HG03159 (cell line): ENCODE data around the gene SLC35E2B.
"Not testable (repeated sequence)": the region's sequence is repeated elsewhere in the genome, so short reads cannot be mapped to it uniquely, and the experiment has no call there.

Experiments
- ATAC-seq: cut with Tn5 transposase; IDR thresholded peaks from one replicate; pipeline ENCODE4 v1.9.1; 2021; ENCODE audit warnings: mild to moderate bottlenecking, moderate library complexity; ENCODE audit not compliant: unreplicated experiment

SLC35E2B gene

DNA sequence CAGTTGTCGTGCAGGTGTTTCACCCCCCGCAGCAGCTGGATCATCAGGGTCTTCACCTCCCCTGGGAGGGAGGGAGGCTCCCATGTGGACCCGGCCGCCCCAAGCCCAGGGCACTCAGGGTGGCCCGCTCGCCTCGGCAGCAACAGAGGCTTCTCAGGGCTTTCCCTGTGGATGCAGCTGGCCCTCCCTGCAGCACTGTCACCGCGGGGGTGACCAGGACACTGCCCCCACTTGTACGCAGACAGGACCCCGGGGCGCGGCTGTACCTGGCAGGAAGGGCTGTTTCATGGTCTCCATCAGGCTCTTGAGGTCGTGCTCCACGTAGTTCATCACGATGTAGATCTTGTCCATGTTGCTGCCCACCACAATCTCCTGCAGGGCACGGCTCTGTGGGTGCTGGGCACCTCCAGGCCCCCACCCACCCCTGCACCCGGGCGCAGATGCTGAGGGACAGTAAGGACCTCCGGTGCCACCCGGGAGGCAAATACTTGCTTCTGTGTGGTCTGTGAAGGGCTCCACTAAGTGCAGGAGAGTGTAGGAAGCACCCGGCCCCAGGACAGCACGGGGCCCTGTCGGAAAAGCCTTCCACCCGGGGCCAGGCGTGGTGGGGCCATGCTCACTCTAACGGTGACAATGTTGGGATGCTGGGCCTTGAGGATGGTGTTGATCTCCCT lies 11.8 kb upstream of the SLC35E2B start:
- ATAC-seq, result not testable (repeated sequence)

- no peak for ATAC-seq
These were observed 11.2 kb upstream of the SLC35E2B start for GRCh38 chr1:1703796-1704195.

DNA sequence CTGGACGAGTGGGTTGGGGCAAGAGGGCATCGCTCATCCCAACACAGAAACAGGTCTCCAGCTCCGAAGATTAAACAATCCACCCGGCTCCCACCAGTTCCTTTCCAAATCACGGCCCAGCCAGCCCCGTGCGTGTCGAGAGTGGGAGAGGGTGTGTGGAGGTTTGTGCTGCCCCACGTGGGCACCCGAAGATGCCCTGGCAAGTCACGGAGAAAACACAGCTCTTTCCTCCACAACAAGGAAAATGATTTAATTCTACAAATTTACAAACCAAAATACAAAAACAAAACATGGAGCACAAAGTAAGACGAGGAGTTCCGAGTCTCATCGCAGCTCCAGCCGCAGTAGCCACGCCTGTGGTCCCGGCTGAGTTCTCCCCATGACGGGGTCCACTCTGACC lies 9.9 kb upstream of the SLC35E2B start:
- ATAC-seq, result not testable (repeated sequence)

GRCh38 chr1:1700557-1700956 lies 8.0 kb upstream of the SLC35E2B start:
- ATAC-seq, result not testable (repeated sequence)

DNA sequence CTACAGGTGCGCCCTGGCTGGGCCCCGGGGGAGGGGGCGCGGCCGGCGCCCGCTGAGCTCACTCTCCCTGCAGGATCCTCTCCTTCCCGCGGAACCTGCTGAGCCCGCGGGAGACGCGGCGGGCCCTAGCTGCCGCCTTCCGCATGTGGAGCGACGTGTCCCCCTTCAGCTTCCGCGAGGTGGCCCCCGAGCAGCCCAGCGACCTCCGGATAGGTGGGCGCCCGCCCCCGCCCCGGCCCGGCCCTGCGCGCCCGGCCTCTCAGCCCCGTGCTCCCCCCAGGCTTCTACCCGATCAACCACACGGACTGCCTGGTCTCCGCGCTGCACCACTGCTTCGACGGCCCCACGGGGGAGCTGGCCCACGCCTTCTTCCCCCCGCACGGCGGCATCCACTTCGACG lies 7.5 kb upstream of the SLC35E2B start:
- not testable (repeated sequence) for ATAC-seq

DNA sequence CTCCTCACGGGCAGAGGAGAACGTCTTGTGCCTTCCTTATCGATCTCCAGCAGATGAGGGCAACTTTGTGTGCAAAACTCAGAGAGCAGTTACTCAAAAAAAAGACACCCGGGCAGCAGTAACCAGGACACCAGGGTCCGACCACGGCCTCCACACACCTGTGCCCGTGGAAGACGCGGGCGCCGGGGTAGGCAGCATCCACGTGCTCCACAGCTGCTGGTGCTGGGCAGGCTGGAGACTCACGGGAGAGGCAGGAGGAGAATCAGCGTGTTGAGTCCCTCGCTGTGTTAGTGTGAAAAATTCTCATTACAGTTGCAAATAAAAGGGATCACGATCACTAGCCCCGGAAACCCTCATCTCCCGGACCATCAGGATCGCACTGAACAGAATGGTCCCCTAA lies 6.5 kb upstream of the SLC35E2B start:
- ATAC-seq, result not testable (repeated sequence)

DNA sequence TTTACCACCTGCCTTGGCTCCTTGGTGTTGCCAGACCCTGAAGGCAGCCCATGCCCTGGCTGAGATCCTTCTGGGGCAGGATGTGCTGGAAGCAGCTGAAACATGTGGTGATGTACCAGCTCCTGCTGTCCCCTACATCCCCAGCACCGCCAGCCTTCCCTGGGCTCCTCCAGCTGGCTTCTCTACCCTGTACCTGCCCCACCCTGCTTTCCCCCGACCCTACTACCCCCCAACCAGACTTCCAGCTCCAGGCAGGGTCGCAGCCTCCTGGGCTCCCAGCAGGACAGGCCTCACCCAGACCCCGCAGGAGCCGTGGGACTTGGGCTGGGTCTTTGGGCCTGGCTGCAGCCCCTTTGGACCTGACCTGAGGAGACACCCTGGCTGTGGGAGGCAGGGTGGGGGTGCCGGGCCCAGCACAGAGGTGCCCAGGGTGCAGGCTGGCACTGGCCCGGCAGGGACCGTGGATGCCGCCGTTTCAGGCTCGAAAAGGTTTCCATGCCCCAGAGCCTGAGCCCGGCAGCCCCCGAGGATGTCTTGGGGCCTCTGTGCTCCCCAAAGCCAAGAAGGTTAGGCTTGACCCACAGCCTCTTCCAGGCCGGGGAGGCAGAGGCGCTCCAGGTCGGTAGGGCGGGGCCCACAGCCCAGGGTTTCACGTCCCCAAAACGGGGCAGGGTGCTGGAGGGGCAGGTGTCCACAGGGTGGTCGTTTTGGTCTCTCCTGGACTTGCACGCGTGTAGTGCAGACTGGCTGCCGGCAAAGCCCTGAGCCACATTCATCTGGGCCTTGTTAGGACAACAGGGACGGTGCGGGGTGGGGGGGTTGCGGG lies 5.0 kb upstream of the SLC35E2B start:
- ATAC-seq, result not testable (repeated sequence)

DNA sequence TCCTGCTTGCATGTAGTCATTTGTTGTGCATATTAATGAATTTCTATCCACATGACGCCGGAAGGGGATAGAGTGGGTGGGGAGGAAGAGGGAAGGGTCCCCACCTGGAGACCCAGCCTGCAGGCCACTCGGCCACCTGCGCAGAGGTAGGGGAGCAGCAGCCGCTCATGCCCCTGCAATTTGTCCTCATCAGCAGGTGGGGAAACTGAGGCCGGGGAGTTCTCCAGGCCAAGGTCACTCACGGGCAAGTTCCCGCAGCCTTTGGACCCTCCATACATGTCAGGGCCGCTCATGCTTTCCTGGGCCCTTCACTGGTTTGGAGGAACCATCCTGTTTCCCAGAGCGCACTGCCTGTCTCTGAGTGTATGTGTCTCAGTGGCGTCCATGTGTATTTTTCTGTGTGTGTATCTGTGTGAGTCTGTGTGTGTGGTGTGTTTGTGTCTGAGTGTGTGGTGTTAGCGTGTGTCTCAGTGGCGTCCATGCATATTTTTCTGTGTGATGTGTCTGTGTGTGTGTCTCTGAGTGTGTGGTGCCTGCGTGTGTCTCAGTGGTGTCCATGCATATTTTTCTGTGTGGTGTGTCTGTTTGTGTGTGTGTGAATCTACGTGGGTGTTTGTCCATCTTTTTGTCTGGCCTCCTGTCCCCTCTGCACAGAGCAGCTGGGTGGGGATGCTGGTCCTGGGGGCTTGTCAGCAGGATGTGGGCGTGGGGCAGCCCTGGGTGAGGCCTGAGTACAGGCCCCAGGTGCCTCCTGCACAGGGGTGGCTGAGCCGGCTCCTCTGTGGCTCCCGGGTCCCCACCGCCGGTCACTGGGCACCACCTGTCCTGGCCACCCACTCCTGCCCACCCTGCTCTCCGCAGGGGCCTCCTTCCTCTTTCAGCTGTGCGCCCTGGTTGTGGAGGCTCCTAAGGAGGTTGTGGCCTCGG lies 4.1 kb upstream of the SLC35E2B start:
- not testable (repeated sequence) for ATAC-seq

GRCh38 chr1:1692324-1692713 lies 276 bp downstream of the SLC35E2B start:
- ATAC-seq, result not testable (repeated sequence)

- ATAC-seq, result not testable (repeated sequence)
These were observed 1.2 kb downstream of the SLC35E2B start for GRCh38 chr1:1691443-1691842.

DNA sequence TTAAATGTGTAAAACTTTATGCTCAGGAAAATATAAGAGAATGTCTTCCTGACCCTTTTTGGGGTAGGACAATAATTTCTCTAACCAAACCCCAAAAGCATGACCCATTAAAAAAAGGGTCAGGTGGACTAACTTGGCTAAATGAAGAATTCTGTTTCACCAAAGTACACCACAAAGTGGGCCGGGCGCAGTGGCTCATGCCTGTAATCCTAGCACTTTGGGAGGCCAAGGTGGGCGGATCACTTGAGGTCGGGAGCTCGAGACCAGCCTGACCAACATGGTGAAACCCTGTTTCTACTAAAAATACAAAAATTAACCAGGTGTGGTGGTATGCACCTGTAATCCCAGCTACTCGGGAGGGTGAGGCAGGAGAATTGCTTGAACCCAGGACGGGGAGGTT lies 3.1 kb downstream of the SLC35E2B start:
- ATAC-seq, result not testable (repeated sequence)

DNA sequence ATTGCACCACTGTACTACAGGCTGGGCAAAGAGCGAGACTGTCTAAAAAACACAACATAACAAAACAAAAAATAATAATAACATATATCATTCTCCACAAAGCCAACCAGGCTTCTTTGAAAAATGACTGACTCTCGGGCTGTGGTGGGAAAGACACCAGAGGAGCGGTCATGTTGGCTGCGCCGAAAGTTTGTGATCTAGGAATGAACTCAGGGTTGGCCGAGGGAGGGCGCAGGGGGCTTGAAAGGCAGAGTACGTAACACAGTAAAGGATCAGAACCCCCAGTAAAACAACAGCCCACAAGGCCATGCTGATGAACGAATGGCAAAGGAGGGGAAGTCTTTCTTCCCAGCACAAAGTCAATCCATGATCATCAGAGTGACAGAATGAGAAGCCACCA lies 4.7 kb downstream of the SLC35E2B start:
- no peak for ATAC-seq

DNA sequence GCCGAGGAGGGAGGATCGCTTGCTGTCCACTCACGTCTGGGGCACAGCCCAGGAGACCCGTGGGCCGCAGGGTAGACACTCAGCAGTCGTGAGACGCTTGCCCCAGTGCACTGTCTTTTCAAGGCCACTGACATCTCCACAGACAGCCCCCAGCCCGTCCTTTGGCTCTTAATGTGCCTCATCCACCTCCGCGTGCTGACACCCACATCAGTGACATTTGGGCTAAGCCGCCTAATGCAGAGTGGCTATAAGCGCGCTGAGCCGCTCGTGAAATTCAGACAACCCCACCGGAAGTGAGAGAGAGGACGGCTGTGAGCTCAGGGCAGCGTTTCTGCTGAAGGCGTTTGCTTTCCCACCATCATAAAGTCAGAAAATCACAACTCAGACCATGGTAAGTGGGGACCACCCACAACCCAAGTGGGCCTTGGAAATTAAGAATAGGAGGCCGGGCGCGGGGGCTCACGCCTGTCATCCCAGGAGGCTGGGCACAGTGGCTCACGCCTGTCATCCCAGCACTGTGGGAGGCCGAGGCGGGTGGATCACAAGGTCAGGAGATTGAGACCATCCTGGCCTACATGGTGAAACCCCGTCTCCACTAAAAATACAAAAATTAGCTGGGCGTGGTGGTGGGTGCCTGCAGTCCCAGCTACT lies 8.4 kb downstream of the SLC35E2B start:
- ATAC-seq, result no peak

- no peak for ATAC-seq
These were observed 9.3 kb downstream of the SLC35E2B start for GRCh38 chr1:1683104-1683905.

DNA sequence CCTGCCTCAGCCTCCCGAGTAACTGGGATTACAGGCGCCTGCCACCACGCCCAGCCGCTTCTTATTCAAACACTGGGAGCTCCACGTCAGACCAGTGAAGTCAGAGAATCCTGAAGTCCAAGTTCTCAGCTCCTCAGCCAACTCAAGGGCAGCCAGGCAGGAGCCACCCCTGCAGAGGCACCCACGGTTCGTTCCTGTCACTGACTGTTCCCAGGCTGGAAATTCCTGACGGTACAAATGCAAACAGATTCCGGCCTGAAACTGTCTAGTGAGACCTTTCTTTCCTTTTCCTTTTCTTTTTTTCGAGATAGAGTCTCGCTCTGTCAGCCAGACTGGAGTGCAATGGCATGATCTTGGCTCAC lies 11.7 kb downstream of the SLC35E2B start:
- ATAC-seq, result no peak

DNA sequence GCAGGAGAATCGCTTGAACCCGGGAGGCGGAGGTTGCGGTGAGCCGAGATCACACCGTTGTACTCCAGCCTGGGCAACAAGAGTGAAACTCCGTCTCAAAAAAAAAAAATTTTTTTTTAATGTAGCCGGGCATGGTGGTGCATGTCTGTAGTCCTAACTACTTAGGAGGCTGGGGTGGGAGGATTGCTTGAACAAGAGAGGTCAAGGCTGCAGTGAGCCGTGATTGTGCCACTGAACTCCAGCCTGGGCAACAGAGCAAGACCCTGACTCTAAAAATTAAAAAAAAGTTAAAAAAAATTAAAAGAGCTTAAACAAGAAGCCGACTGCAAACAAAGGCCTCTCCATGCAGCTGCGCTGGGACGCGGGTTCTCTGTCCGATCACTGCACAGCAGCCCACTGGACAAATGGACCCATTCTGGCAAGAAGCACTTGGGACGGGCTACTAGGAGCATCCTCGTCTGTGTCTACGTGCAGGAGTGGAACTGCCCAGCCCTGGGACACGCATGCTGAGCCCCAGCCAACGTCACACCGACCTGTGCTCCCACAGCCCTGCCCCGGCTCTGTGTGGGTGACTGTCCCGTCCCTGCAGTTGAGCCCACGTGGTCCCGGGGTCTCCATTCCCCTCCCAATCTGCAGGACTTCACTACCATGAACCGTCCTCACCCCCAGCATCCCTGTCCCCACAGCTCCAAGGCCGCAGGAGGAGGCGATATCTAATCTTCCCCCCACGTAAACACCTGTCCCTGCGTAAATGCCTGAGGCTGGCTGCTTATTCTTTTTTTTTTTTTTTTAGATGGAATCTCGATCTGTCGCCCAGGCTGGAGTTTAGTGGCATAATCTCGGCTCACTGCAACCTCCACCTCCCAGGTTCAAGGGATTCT lies 12.3 kb downstream of the SLC35E2B start:
- no peak for ATAC-seq

DNA sequence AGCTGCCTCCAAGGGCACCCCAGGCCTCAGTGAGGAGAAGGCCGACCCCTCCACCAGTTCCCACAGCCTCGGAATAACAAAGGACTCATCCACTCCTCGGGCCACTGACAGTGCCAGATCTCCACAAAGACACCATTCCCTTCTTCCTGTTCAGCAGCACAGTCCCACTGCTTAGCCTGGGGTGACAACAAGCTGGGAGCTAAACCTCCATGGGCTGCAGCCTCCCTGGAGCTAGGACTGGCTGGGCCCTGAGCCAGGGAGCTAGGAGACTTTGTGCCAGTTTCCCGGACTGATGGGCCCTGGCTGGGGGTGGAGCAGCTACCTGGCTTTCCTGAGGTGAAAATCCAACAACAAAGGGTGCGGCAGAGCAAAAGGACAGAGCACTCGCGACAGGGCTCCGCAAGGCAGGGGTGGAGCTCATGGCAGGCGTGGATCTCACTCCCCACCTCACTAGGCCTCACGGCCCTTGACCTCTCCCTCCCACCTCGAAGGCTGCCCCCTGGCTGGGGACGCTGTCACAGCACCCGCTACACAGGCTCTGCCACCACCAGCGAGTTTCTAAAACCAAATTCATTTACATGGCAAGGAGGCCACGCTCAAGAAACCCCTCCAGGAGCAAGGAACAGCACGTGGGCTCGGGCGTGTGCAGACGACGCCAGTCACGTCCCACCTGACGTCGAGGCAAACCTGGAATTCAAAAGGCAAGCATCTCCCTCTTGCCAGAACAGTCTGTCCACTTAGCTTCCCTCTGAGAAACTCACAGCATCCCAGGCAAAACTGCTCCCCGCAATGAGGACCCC lies 13.8 kb downstream of the SLC35E2B start:
- no peak for ATAC-seq
